Aorta (tissue), 5 donors: ENCODE data around the gene AHNAK2. TPM values are rescaled to one million over a fixed set of nuclear protein-coding genes. Genes with fewer than 3 reads are reported as not detected.
"Not testable (repeated sequence)": the region's sequence is repeated elsewhere in the genome, so short reads cannot be mapped to it uniquely, and the experiment has no call there.

Experiments
- ATAC-seq: fragments of 200-7000 bp; cut with Tn5 transposase; one replicate; pipeline ENCODE4 v1.9.1; 2022; ENCODE audit warnings: moderate library complexity; ENCODE audit not compliant: low FRiP score
- DNase-seq, 2 donors: peaks; one replicate each; pipeline ENCODE4 v3.0.0-alpha.2; 2020
- H3K27ac ChIP-seq, 2 donors: one replicate each; pipeline ENCODE4 v1.5.1; 2013; ENCODE audit warnings: low read length in 2 of 2, mild to moderate bottlenecking in 2 of 2, moderate library complexity in 2 of 2, control low read depth in 1 of 2, inconsistent platforms in 1 of 2, low read depth in 1 of 2
- H3K27me3 ChIP-seq, 2 donors: one replicate each; pipeline ENCODE4 v1.6.1; 2013; ENCODE audit warnings: control low read depth in 1 of 2, low read length in 1 of 2, mild to moderate bottlenecking in 1 of 2, moderate library complexity in 1 of 2; ENCODE audit not compliant: insufficient read depth in 2 of 2, control insufficient read depth in 1 of 2
- H3K36me3 ChIP-seq, 2 donors: one replicate each; pipeline ENCODE4 v1.6.1; 2013; ENCODE audit warnings: control low read depth in 1 of 2, low read length in 1 of 2, mild to moderate bottlenecking in 1 of 2; ENCODE audit not compliant: insufficient read depth in 2 of 2, control insufficient read depth in 1 of 2
- H3K4me1 ChIP-seq, 2 donors: one replicate each; pipeline ENCODE4 v1.6.1; 2013; ENCODE audit warnings: low read length in 2 of 2, control low read depth in 1 of 2, mild to moderate bottlenecking in 1 of 2, moderate library complexity in 1 of 2; ENCODE audit not compliant: insufficient read depth in 2 of 2, control insufficient read depth in 1 of 2
- H3K4me3 ChIP-seq, 2 donors: one replicate each; pipeline ENCODE4 v1.5.1; 2013; ENCODE audit warnings: low read length in 2 of 2, control low read depth in 1 of 2, mild to moderate bottlenecking in 1 of 2
- H3K9me3 ChIP-seq: one replicate; pipeline ENCODE4 v1.6.1; 2013; ENCODE audit warnings: mild to moderate bottlenecking, low read length; ENCODE audit not compliant: control insufficient read depth
- WGBS, 2 donors: extraction: QIAGEN DNeasy Blood & Tissue Kit; methylation state at CpG; one replicate each; pipeline ENCODE4 v1.1.7; 2013; 5-methylcytosine and 5-hydroxymethylcytosine counted together
- intact Hi-C, 2 donors: fragments of 100-400 bp; cut with DNase I; formaldehyde crosslinking; loops; one replicate each; pipeline versions ENCODE4 v1.14.2 to v1.15.0; 2022
- polyA plus RNA-seq, 2 donors: library from polyadenylated mRNA; stranded (reverse); fragments of 200-250 nt; gene quantifications; one replicate each; pipeline ENCODE4 v1.2.3, GENCODE V29; 2013
- total RNA-seq, 2 donors: library from RNA; stranded (reverse); fragmentation: NEBNext Ultra II Directional; extraction: Animal tissue kit (Norgen Biotek cat#: 25700); gene quantifications; one replicate each; pipeline ENCODE4 v1.2.1, GENCODE V29; 2021
- donor health status: healthy with polysubstance abuse.
- donor health status: Bipolar disorder and iron deficiency.
- donor health status: DM: no; HTN: no; CAD: no.
- donor health status: DM: no; HTN: no; CAD: no.
- donor health status: DM: yes; HTN: yes; CAD: no.

Gene AHNAK2
- total and polyA plus RNA-seq, 4 donors: 4.6 to 61.3 (median 18.0) TPM

DNA sequence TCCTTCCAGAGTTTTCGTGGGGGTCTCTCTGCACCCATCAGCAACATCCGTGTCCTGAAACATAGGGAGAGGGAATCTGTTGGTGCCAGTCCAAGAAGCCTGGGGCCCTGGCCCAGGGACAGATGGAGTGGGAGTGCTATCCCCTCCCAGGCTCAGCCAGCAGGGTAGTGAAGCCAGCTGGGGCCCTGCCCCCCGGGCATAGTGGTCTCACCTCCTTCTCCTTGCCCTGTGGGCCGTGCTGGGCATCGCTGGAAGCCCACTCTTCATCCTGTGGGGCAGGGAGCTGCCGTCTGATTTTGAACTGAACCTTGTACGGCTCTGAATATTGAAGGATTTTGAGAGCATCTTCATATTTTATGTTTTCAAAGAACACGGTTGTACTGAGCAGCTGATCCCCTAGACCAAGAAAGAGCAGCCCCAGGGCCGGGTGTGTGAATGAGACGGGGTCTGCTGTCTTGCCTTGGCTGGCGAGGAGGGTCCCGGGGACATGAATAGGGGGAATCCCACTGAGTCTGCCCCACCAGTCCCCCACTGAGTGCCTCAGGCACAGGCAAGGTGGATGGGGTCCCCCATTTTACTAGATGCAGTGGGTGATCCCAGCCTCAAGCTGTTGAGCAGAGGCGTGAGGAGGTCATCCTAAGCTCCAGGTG lies 23.3 kb downstream of the AHNAK2 start:
- WGBS, 2 donors: 85 to 90% methylated on average over 13 of the region's 13 CpGs
- Histone ChIP-seq H3K27me3 (no peaks in the 10 kb centered on the region), H3K4me1 (no peaks in the 10 kb centered on the region), H3K27ac (no peak overlapping the region), H3K36me3 (no peaks in the 10 kb centered on the region), H3K9me3 (no peaks in the 10 kb centered on the region), H3K4me3 (no peak overlapping the region)
- DNase-seq: peak in 1 of 2 donors; percentile 29
- ATAC-seq: no peak
- intact Hi-C loops: no loop called here

DNA sequence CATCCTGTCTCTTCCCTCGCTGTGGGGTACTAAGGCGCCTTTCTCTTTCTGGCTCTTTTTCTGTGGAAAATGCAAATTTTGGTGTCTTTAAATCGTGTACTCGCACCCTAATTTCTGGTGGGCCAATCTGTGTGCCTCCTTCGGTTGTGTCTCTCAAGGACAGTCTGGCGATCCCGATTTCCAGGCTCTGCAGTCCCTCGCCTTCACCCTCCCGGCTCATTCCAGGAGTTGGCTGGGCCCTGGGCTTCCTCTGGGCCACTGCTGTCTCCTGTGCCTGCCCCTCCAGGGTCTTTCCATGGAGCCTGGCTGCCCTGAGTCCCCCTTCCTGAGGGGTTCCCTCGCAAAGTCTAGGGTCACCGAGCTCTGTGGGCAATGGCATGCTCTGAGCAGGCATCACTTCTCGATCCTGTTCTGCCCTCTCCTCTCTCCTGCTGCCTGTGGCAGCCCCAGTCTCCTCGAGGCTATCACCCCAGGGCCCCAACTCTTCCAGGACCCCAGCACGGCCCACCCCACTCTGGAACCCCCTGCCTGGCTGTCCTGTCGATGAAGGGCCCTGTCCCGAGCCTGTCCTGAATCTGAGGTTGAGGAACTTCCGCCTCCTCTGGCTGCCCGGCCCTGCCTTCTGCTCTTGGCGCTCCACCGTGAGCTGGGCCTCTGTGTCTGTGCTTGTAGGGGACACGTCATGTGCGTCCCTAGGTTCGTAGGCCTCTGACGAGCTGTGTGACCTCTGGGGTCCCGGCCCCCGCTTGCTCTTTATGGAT lies 24.1 kb downstream of the AHNAK2 start:
- Histone ChIP-seq H3K9me3 (no peaks in the 10 kb centered on the region), H3K4me1 (no peaks in the 10 kb centered on the region), H3K36me3 (no peaks in the 10 kb centered on the region), H3K27ac (no peak overlapping the region), H3K27me3 (no peaks in the 10 kb centered on the region), H3K4me3 (no peak overlapping the region)
- intact Hi-C loops: no loop called here
- WGBS, 2 donors: 89 to 91% methylated on average over 26 of the region's 26 CpGs
- ATAC-seq (peak; percentile 48), DNase-seq (peak in 1 of 2 donors; percentile 31)

DNA sequence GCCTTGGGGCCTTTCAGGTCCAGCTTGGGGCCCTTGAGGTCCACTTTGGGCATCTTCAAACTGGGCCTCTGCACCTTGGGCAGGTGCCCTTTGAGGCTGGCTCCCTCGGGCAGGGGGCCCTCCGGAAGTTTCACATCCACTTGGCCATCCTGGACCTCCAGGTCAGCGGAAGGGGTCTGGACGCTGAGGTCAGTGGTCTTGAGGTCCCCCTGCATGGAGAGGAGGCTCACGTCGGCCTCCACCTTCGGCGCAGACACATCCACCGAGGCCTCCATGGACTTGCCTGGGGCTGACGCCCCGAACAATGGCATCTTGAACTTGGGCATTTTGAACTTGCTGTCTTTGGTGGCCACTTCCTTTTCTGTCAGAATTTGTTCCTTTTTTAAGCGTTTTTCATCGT lies 25.1 kb downstream of the AHNAK2 start:
- H3K27me3 ChIP-seq: no peaks in the 10 kb centered on the region
- H3K4me3 ChIP-seq: no peak overlapping the region
- no peaks in the 10 kb centered on the region for H3K9me3 ChIP-seq
- no peak overlapping the region for H3K27ac ChIP-seq
- no peak for ATAC-seq
- WGBS, 2 donors: 92 to 94% methylated on average over 13 of the region's 13 CpGs
- intact Hi-C loops: no loop called here
- DNase-seq: peak in 1 of 2 donors; percentile 32
- no peaks in the 10 kb centered on the region for H3K36me3 ChIP-seq
- no peaks in the 10 kb centered on the region for H3K4me1 ChIP-seq

DNA sequence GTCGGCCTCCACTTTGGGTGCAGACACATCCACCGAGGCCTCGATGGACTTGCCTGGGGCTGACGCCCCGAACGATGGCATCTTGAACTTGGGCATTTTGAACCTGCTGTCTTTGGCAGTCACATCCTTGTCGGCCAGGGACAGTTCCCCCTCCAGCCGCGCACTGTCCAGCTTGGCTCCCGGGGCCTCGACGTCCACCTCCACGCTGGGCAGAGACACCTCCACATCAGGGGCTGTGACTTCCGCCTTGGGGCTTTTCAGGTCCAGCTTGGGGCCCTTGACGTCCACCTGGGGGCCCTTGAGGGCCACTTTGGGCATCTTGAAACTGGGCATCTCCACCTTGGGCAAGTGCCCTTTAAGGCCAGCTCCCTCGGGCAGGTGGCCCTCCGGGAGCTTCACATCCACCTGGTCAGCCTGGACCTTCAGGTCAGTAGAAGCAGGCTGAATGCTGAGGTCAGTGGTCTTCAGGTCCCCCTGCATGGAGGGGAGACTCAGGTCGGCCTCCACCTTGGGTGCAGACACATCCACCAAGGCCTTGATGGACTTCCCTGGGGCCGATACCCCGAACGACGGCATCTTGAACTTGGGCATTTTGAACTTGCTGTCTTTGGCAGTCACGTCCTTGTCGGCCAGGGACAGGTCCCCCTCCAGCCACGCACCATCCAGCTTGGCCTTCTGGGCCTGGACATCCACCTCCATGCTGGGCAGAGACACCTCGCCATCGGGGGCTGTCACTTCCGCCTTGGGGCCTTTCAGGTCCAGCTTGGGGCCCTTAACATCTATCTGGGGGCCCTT lies 26.1 kb downstream of the AHNAK2 start:
- intact Hi-C loops, ATAC-seq, H3K27ac ChIP-seq, H3K4me1 ChIP-seq, H3K27me3 ChIP-seq, H3K36me3 ChIP-seq, H3K4me3 ChIP-seq, H3K9me3 ChIP-seq: not testable (repeated sequence)
- DNase-seq: peak in 1 of 2 donors; percentile 30
- 86 to 89% methylated on average over 28 of the region's 28 CpGs for WGBS, 2 donors

DNA sequence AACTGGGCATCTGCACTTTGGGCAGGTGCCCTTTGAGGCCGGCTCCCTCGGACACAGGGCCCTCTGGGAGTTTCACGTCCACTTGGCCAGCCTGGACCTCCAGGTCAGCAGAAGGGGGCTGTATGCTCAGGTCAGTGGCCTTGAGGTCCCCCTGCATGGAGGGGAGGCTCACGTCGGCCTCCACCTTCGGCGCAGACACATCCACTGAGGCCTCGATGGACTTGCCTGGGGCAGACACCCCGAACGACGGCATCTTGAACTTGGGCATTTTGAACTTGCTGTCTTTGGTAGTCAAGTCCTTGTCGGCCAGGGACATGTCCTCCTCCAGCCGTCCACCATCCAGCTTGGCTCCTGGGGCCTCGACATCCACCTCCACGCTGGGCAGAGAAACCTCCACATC lies 27.5 kb downstream of the AHNAK2 start:
- ATAC-seq, H3K4me3 ChIP-seq, H3K27me3 ChIP-seq, H3K9me3 ChIP-seq, H3K27ac ChIP-seq, H3K36me3 ChIP-seq, H3K4me1 ChIP-seq, intact Hi-C loops: not testable (repeated sequence)
- DNase-seq: peak in 1 of 2 donors; percentile 31
- WGBS, 2 donors: 88 to 91% methylated on average over 11 of the region's 15 CpGs

DNA sequence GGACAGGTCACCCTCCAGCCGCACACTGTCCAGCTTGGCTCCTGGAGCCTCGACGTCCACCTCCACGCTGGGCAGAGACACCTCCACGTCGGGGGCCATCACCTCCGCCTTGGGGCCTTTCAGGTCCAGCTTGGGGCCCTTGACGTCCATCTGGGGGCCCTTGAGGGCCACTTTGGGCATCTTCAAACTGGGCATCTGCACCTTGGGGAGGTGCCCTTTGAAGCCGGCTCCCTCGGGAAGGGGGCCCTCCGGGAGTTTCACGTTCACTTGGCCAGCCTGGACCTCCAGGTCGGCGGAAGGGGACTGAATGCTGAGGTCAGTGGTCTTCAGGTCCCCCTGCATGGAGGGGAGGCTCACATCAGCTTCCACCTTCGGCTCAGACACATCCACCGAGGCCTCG lies 28.2 kb downstream of the AHNAK2 start:
- no peaks in the 10 kb centered on the region for H3K27me3 ChIP-seq

DNA sequence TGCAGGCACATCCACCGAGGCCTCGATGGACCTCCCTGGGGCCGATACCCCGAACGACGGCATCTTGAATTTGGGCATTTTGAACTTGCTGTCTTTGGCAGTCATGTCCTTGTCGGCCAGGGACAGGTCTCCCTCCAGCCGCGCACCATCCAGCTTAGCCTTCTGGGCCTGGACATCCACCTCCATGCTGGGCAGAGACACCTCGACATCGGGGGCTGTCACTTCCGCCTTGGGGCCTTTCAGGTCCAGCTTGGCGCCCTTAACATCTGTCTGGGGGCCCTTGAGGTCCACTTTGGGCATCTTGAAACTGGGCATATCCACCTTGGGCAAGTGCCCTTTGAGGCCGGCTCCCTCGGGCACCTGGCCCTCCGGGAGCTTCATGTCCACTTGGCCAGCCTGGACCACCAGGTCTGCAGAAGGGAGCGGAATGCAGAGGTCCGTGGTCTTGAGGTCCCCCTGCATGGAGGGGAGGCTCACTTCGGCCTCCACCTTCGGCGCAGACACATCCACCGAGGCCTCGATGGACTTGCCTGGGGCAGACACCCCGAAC lies 28.7 kb downstream of the AHNAK2 start:
- H3K36me3 ChIP-seq, H3K27me3 ChIP-seq, H3K4me3 ChIP-seq, H3K4me1 ChIP-seq, H3K9me3 ChIP-seq, intact Hi-C loops, DNase-seq, ATAC-seq, H3K27ac ChIP-seq: not testable (repeated sequence)
- 94 to 95% methylated on average over 21 to 24 of the region's 24 CpGs for WGBS, 2 donors

More for the DNA sequence above, 28.2 kb downstream of the AHNAK2 start:
- peak in 1 of 2 donors; percentile 29 for DNase-seq
- Histone ChIP-seq H3K9me3 (no peaks in the 10 kb centered on the region), H3K4me1 (no peaks in the 10 kb centered on the region), H3K27ac (no peak overlapping the region), H3K4me3 (no peak overlapping the region), H3K36me3 (no peaks in the 10 kb centered on the region)
- ATAC-seq: no peak
- intact Hi-C loops: no loop called here
- WGBS, 2 donors: 89 to 93% methylated on average over 17 of the region's 17 CpGs

DNA sequence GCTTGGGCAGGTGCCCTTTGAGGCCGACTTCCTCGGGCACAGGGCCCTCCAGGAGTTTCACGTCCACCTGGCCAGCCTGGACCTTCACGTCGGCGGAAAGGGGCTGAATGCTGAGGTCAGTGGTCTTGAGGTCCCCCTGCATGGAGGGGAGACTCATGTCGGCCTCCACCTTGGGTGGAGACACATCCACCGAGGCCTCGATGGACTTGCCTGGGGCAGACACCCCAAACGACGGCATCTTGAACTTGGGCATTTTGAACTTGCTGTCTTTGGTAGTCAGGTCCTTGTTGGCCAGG lies 29.5 kb downstream of the AHNAK2 start:
- intact Hi-C loops: no loop called here
- H3K9me3 ChIP-seq: no peaks in the 10 kb centered on the region
- no peak for ATAC-seq
- H3K4me3 ChIP-seq: no peak overlapping the region
- no peak for DNase-seq
- H3K27ac ChIP-seq: no peak overlapping the region
- no peaks in the 10 kb centered on the region for H3K36me3 ChIP-seq
- WGBS, 2 donors: 93 to 96% methylated on average over 7 to 9 of the region's 11 CpGs
- H3K27me3 ChIP-seq: no peaks in the 10 kb centered on the region
- no peaks in the 10 kb centered on the region for H3K4me1 ChIP-seq
